CD14-positive monocyte (primary cell): ENCODE results near the gene HOPX. TPM values are rescaled to one million over a fixed set of nuclear protein-coding genes. Genes with fewer than 3 reads are reported as not detected.
"Not testable (repeated sequence)": the region's sequence is repeated elsewhere in the genome, so short reads cannot be mapped to it uniquely, and the experiment has no call there.

Experiments used
- DNase-seq, 3 donors: peaks; one replicate each; pipeline ENCODE4 v3.0.0-alpha.2; 2011 to 2022
- H2AFZ ChIP-seq: 2 replicates; pipeline ENCODE4 v1.6.0; 2012; ENCODE audit warnings: mild to moderate bottlenecking, low read depth, low read length, inconsistent platforms; ENCODE audit not compliant: insufficient read depth, poor library complexity, severe bottlenecking
- H3K27ac ChIP-seq, 2 donors: 1 replicate in 1 of 2; 2 replicates in 1 of 2; pipeline ENCODE4 v1.5.1; 2012 to 2013; ENCODE audit warnings: low read length in 2 of 2, control low read depth in 1 of 2, inconsistent platforms in 1 of 2, low read depth in 1 of 2, mild to moderate bottlenecking in 1 of 2
- H3K27me3 ChIP-seq, 2 donors: one replicate each; pipeline versions ENCODE4 v1.6.0 to v1.6.1; 2011 to 2013; ENCODE audit warnings: low read length in 2 of 2; ENCODE audit not compliant: control insufficient read depth in 2 of 2, insufficient read depth in 2 of 2
- H3K36me3 ChIP-seq, 2 donors: replicated peaks in 1 of 2; 1 replicate in 1 of 2; 2 replicates in 1 of 2; pipeline versions ENCODE4 v1.5.1 to v1.6.1; 2012 to 2013; ENCODE audit warnings: low read length in 2 of 2, control low read depth in 1 of 2, inconsistent platforms in 1 of 2, mild to moderate bottlenecking in 1 of 2; ENCODE audit not compliant: insufficient read depth in 2 of 2, control insufficient read depth in 1 of 2
- H3K4me1 ChIP-seq, 2 donors: 1 replicate in 1 of 2; 2 replicates in 1 of 2; pipeline versions ENCODE4 v1.5.1 to v1.6.1; 2012 to 2013; ENCODE audit warnings: low read length in 2 of 2, control low read depth in 1 of 2, inconsistent platforms in 1 of 2, mild to moderate bottlenecking in 1 of 2, moderate library complexity in 1 of 2; ENCODE audit not compliant: insufficient read depth in 2 of 2, control insufficient read depth in 1 of 2
- H3K4me2 ChIP-seq: replicated peaks from 2 replicates; pipeline ENCODE3; 2012; ENCODE audit warnings: low read length, moderate library complexity, mild to moderate bottlenecking; ENCODE audit not compliant: poor library complexity, severe bottlenecking; ENCODE audit errors: extremely low read depth
- H3K4me3 ChIP-seq, 3 experiments: fragments of 200-600 bp in 1 of 3; sonication (generic) in 1 of 3; replicated peaks in 1 of 3; 1 replicate in 2 of 3; 2 replicates in 1 of 3; pipeline ENCODE4 v1.5.1; 2011 to 2013; ENCODE audit warnings: low read length in 3 of 3, mild to moderate bottlenecking in 3 of 3, control low read depth in 2 of 3, low read depth in 2 of 3, inconsistent platforms in 1 of 3, moderate library complexity in 1 of 3
- H3K79me2 ChIP-seq: 2 replicates; pipeline ENCODE4 v1.6.0; 2012; ENCODE audit warnings: mild to moderate bottlenecking, control low read depth, inconsistent platforms, low read length, moderate library complexity; ENCODE audit not compliant: insufficient read depth
- H3K9ac ChIP-seq: 2 replicates; pipeline ENCODE4 v1.6.0; 2017; ENCODE audit warnings: low read length, mild to moderate bottlenecking; ENCODE audit not compliant: insufficient read depth, poor library complexity, severe bottlenecking
- H3K9me3 ChIP-seq, 2 donors: replicated peaks in 1 of 2; 1 replicate in 1 of 2; 2 replicates in 1 of 2; pipeline versions ENCODE4 v1.5.1 to v1.6.1; 2012 to 2013; ENCODE audit warnings: low read length in 2 of 2, control low read depth in 1 of 2; ENCODE audit not compliant: control insufficient read depth in 1 of 2, insufficient read depth in 1 of 2
- H4K20me1 ChIP-seq: 2 replicates; pipeline ENCODE4 v1.6.0; 2012; ENCODE audit warnings: mild to moderate bottlenecking, low read length, control low read depth, moderate library complexity; ENCODE audit not compliant: insufficient read depth
- H3K27ac Mint-ChIP-seq, 7 donors: one replicate each; pipeline ENCODE4 v1.8.0; 2020; ENCODE audit warnings: mild to moderate bottlenecking in 7 of 7, mixed read lengths in 7 of 7, moderate library complexity in 6 of 7, inconsistent platforms in 2 of 7
- H3K27me3 Mint-ChIP-seq, 3 donors: one replicate each; pipeline ENCODE4 v1.8.0; 2021 to 2022; ENCODE audit warnings: low read depth in 3 of 3, mild to moderate bottlenecking in 3 of 3, mixed read lengths in 3 of 3, moderate library complexity in 3 of 3, inconsistent platforms in 1 of 3
- H3K36me3 Mint-ChIP-seq, 2 donors: one replicate each; pipeline ENCODE4 v1.8.0; 2020; ENCODE audit warnings: mixed read lengths in 2 of 2, inconsistent platforms in 1 of 2, mild to moderate bottlenecking in 1 of 2
- H3K4me1 Mint-ChIP-seq: one replicate; pipeline ENCODE4 v1.8.0; 2020; ENCODE audit warnings: mild to moderate bottlenecking, mixed read lengths
- H3K4me3 Mint-ChIP-seq, 2 donors: one replicate each; pipeline ENCODE4 v1.8.0; 2020; ENCODE audit warnings: mild to moderate bottlenecking in 2 of 2, mixed read lengths in 2 of 2, moderate library complexity in 1 of 2
- H3K9me3 Mint-ChIP-seq, 7 donors: one replicate each; pipeline ENCODE4 v1.8.0; 2020 to 2022; ENCODE audit warnings: mixed read lengths in 7 of 7, mild to moderate bottlenecking in 6 of 7, moderate library complexity in 6 of 7, inconsistent platforms in 2 of 7
- CTCF ChIP-seq: fragments of 200-600 bp; IDR thresholded peaks from one replicate; pipeline ENCODE4 v1.8.0; 2022; ENCODE audit warnings: antibody characterized with exemption, mild to moderate bottlenecking
- WGBS: methylation state at CpG from one replicate; pipeline ENCODE4 v1.1.5; 2013; ENCODE audit warnings: missing lambda C conversion rate; ENCODE audit not compliant: insufficient coverage; 5-methylcytosine and 5-hydroxymethylcytosine counted together
- intact Hi-C, 2 donors: fragments of 100-400 bp; cut with micrococcal nuclease; formaldehyde crosslinking; loops; one replicate each; pipeline versions ENCODE4 v1.15.0 to v1.15.1; 2023
- polyA plus RNA-seq, 3 donors: library from polyadenylated mRNA; depleted of rRNA in 1 of 3; unstranded in 2 of 3; stranded (reverse) in 1 of 3; fragments of 300-500 nt in 2 of 3; fragments of >200 nt in 1 of 3; fragmentation: Illumina TruSeq in 2 of 3; gene quantifications; 1 replicate in 2 of 3; 2 replicates in 1 of 3; pipeline ENCODE4 v1.2.3, GENCODE V29; 2012 to 2021

The HOPX gene
- polyA plus RNA-seq, 3 donors = 0.39 to 1.3 (median 0.52) TPM

- H3K36me3 Mint-ChIP-seq = no peaks in the 10 kb centered on the region
- intact Hi-C loops = no loop called here
- Histone ChIP-seq H3K27ac (no peak overlapping the region), H4K20me1 (no peaks in the 10 kb centered on the region), H3K36me3 (no peaks in the 10 kb centered on the region), H2AFZ (no peak overlapping the region), H3K79me2 (no peaks in the 10 kb centered on the region), H3K4me2 (no peak overlapping the region), H3K4me1 (no peaks in the 10 kb centered on the region), H3K9ac (no peak overlapping the region), H3K4me3 (no peak overlapping the region), H3K27me3 (no peaks in the 10 kb centered on the region), H3K9me3 (peaks cover 0 to 12% of the 10 kb centered on the region in 2 donors)
- H3K4me3 Mint-ChIP-seq = no peak overlapping the region
- no peak overlapping the region for H3K27ac Mint-ChIP-seq
- H3K9me3 Mint-ChIP-seq = peaks cover 5 to 16% (median 9%) of the 10 kb centered on the region in 7 donors
- DNase-seq = no peak
- H3K4me1 Mint-ChIP-seq = peaks cover 3% of the 10 kb centered on the region
- H3K27me3 Mint-ChIP-seq = peaks cover 0 to 3% (median 1%) of the 10 kb centered on the region in 3 donors
- TF ChIP-seq CTCF = no peak
These were observed 43.3 kb downstream of the HOPX start for GRCh38 chr4:56637791-56638190.

- H2AFZ ChIP-seq = no peak overlapping the region
- no CpG with 5 or more reads among the region's 1 CpG for WGBS
- no peak overlapping the region for H3K4me3 Mint-ChIP-seq
These were observed 43.9 kb downstream of the HOPX start for GRCh38 chr4:56637154-56637553.

GRCh38 chr4:56634954-56635353 lies 46.1 kb downstream of the HOPX start:
- intact Hi-C loops, H3K27me3 Mint-ChIP-seq, H3K4me1 ChIP-seq, H3K36me3 ChIP-seq, H2AFZ ChIP-seq, H3K4me2 ChIP-seq, H3K9ac ChIP-seq, H4K20me1 ChIP-seq, H3K4me1 Mint-ChIP-seq, H3K4me3 ChIP-seq, H3K27ac ChIP-seq, H3K36me3 Mint-ChIP-seq, H3K27ac Mint-ChIP-seq, H3K79me2 ChIP-seq, H3K27me3 ChIP-seq, DNase-seq, H3K4me3 Mint-ChIP-seq: not testable (repeated sequence)
- peaks cover 5 to 19% (median 9%) of the 10 kb centered on the region in 7 donors for H3K9me3 Mint-ChIP-seq
- H3K9me3 ChIP-seq = peaks cover 0 to 13% of the 10 kb centered on the region in 2 donors
- 83% methylated on average over 2 of the region's 9 CpGs for WGBS

More at GRCh38 chr4:56637154-56637553, 43.9 kb downstream of the HOPX start:
- H3K27me3 Mint-ChIP-seq = peaks cover 0 to 3% (median 1%) of the 10 kb centered on the region in 3 donors
- no peak overlapping the region for H3K9ac ChIP-seq
- peaks cover 4% of the 10 kb centered on the region for H3K4me1 Mint-ChIP-seq
- H3K27ac ChIP-seq = no peak overlapping the region
- H3K9me3 Mint-ChIP-seq = peaks cover 5 to 16% (median 9%) of the 10 kb centered on the region in 7 donors
- no peaks in the 10 kb centered on the region for H3K36me3 ChIP-seq
- H3K4me2 ChIP-seq = no peak overlapping the region
- peaks cover 0 to 12% of the 10 kb centered on the region in 2 donors for H3K9me3 ChIP-seq
- H3K79me2 ChIP-seq = no peaks in the 10 kb centered on the region
- H4K20me1 ChIP-seq = no peaks in the 10 kb centered on the region
- no peak for DNase-seq
- no peak for TF ChIP-seq CTCF
- no peaks in the 10 kb centered on the region for H3K4me1 ChIP-seq
- intact Hi-C loops = no loop called here
- H3K36me3 Mint-ChIP-seq = no peaks in the 10 kb centered on the region
- no peak overlapping the region for H3K27ac Mint-ChIP-seq
- no peak overlapping the region for H3K4me3 ChIP-seq
- H3K27me3 ChIP-seq = no peaks in the 10 kb centered on the region
